OCI-LY1 (cell line): ENCODE data around the gene FTCDNL1.

Source experiments
- EZH2 ChIP-seq: fragments of 200-600 bp; sonication (generic), shearing (Covaris generic); IDR thresholded peaks from 2 replicates; pipeline ENCODE4 v1.8.0; 2017; ENCODE audit warnings: borderline replicate concordance, mixed run types, mild to moderate bottlenecking, antibody characterized with exemption, low read length, moderate library complexity, mixed read lengths
- TF ChIP-seq, protein P1 (sequence below): fragments of 200-600 bp; sonication (generic), shearing (Covaris generic); IDR thresholded peaks from 2 replicates; pipeline ENCODE4 v1.5.1; 2017; ENCODE audit warnings: mild to moderate bottlenecking, antibody characterized with exemption, low read length, moderate library complexity, mixed read lengths

DNA sequence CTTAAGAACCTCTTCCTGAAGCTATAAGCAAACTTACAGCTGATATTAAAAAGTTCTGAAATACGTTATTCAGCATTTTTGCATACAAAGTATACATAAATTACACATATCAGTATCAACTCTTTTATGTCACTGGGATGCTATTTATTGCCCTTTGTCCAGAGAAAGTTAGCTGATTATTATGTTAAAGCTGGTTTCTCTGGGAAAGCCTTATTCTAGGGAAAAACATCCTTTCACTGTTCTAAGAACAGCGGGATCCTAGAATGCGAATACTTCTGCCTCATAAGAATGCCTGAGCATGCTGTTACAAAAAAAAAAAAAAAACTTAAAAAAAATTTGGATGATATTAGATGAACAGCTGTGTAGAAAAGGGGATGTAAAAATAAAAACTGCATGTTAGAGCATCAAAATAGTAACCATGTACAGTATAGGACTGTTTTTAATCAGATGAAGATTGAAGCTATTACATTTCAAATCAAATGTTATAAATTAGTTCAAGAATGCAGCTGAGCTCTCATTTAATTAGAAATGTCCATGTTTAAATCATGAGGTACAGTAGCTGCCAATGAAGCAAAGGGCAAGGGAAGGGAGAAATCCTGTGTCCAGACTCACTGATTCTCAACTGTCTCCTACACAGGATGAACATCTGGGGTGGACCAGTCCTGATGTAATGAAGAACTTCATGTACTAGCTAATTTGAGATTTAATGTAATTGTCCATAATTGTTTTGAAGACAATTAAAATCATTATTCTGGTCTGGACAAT lies 8.2 kb downstream of the FTCDNL1 start:
- TF ChIP-seq, protein P1, sequence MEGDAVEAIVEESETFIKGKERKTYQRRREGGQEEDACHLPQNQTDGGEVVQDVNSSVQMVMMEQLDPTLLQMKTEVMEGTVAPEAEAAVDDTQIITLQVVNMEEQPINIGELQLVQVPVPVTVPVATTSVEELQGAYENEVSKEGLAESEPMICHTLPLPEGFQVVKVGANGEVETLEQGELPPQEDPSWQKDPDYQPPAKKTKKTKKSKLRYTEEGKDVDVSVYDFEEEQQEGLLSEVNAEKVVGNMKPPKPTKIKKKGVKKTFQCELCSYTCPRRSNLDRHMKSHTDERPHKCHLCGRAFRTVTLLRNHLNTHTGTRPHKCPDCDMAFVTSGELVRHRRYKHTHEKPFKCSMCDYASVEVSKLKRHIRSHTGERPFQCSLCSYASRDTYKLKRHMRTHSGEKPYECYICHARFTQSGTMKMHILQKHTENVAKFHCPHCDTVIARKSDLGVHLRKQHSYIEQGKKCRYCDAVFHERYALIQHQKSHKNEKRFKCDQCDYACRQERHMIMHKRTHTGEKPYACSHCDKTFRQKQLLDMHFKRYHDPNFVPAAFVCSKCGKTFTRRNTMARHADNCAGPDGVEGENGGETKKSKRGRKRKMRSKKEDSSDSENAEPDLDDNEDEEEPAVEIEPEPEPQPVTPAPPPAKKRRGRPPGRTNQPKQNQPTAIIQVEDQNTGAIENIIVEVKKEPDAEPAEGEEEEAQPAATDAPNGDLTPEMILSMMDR = no peak
- no peak for TF ChIP-seq EZH2
